HFFc6 (cell line): ENCODE measurements around the gene KANSL3. TPM values are rescaled to one million over a fixed set of nuclear protein-coding genes. Genes with fewer than 3 reads are reported as not detected.

Source experiments
- DNase-seq: peaks from one replicate; pipeline ENCODE4 v3.0.0-alpha.2; 2018
- H3K27ac Mint-ChIP-seq: 2 replicates; pipeline ENCODE4 v1.8.0; 2020; ENCODE audit warnings: mild to moderate bottlenecking, mixed read lengths
- H3K27me3 Mint-ChIP-seq: 2 replicates; pipeline ENCODE4 v1.8.0; 2021; ENCODE audit warnings: mild to moderate bottlenecking, moderate library complexity, mixed read lengths; ENCODE audit not compliant: insufficient read depth
- H3K36me3 Mint-ChIP-seq: 2 replicates; pipeline ENCODE4 v1.8.0; 2021; ENCODE audit warnings: low read depth, mixed read lengths
- H3K4me1 Mint-ChIP-seq: 2 replicates; pipeline ENCODE4 v1.8.0; 2020; ENCODE audit warnings: low read depth, mixed read lengths
- H3K4me3 Mint-ChIP-seq: 2 replicates; pipeline ENCODE4 v1.8.0; 2020; ENCODE audit warnings: mild to moderate bottlenecking, moderate library complexity, mixed read lengths
- H3K9me3 Mint-ChIP-seq: 2 replicates; pipeline ENCODE4 v1.8.0; 2020; ENCODE audit warnings: mild to moderate bottlenecking, mixed read lengths
- CTCF ChIP-seq: fragments of 200-600 bp; sonication (generic); IDR thresholded peaks from 2 replicates; pipeline ENCODE4 v1.5.0; 2021; ENCODE audit warnings: antibody characterized with exemption, mild to moderate bottlenecking
- total RNA-seq, 6 experiments: library from RNA; stranded (reverse); fragmentation: NEBNext Ultra II Directional; extraction: Animal tissue kit (Norgen Biotek cat#: 25700); gene quantifications; 2 replicates in 1 of 6; 3 replicates in 5 of 6; pipeline ENCODE4 v1.2.3, GENCODE V29; 2021

KANSL3 gene
- total RNA-seq, 6 experiments from 2014 or later: 19.3 to 28.3 (median 26.7) TPM

- H3K36me3 Mint-ChIP-seq: peaks cover 40% of the 10 kb centered on the region
- H3K4me1 Mint-ChIP-seq: peaks cover 16% of the 10 kb centered on the region; the same call in 1 of the 2 replicates
- H3K4me3 Mint-ChIP-seq: no peak overlapping the region
- no peak for TF ChIP-seq CTCF
- no peaks in the 10 kb centered on the region for H3K9me3 Mint-ChIP-seq
- no peaks in the 10 kb centered on the region for H3K27me3 Mint-ChIP-seq
- no peak for DNase-seq
- H3K27ac Mint-ChIP-seq: no peak overlapping the region
These were observed 46.6 kb downstream of the KANSL3 start for GRCh38 chr2:96591494-96591893.

- Mint-ChIP-seq H3K36me3 (peaks cover 40% of the 10 kb centered on the region), H3K4me3 (no peak overlapping the region), H3K27me3 (no peaks in the 10 kb centered on the region), H3K27ac (no peak overlapping the region), H3K9me3 (no peaks in the 10 kb centered on the region), H3K4me1 (peaks cover 16% of the 10 kb centered on the region; the same call in 1 of the 2 replicates)
- DNase-seq: no peak
- no peak for TF ChIP-seq CTCF
These were observed 47.1 kb downstream of the KANSL3 start for GRCh38 chr2:96591054-96591453.

GRCh38 chr2:96587843-96588242 lies 50.3 kb downstream of the KANSL3 start:
- Mint-ChIP-seq H3K4me1 (peaks cover 28% of the 10 kb centered on the region), H3K36me3 (peaks cover 17% of the 10 kb centered on the region), H3K27me3 (no peaks in the 10 kb centered on the region), H3K27ac (no peak overlapping the region), H3K9me3 (no peaks in the 10 kb centered on the region), H3K4me3 (no peak overlapping the region)
- DNase-seq: no peak
- TF ChIP-seq CTCF: no peak

GRCh38 chr2:96584017-96584416 lies 54.1 kb downstream of the KANSL3 start:
- peaks cover 22% of the 10 kb centered on the region for H3K4me1 Mint-ChIP-seq
- H3K27ac Mint-ChIP-seq: no peak overlapping the region
- no peaks in the 10 kb centered on the region for H3K27me3 Mint-ChIP-seq
- DNase-seq: peak; percentile 28
- no peak overlapping the region for H3K4me3 Mint-ChIP-seq
- TF ChIP-seq CTCF: no peak
- H3K36me3 Mint-ChIP-seq: no peaks in the 10 kb centered on the region
- H3K9me3 Mint-ChIP-seq: no peaks in the 10 kb centered on the region

- no peak for DNase-seq
- peaks cover 12% of the 10 kb centered on the region for H3K4me1 Mint-ChIP-seq
- H3K27ac Mint-ChIP-seq: no peak overlapping the region
- H3K9me3 Mint-ChIP-seq: no peaks in the 10 kb centered on the region
- H3K27me3 Mint-ChIP-seq: no peaks in the 10 kb centered on the region
- H3K4me3 Mint-ChIP-seq: no peak overlapping the region
- TF ChIP-seq CTCF: peak; percentile 21; the same call in 1 of the 2 replicates
- no peaks in the 10 kb centered on the region for H3K36me3 Mint-ChIP-seq
These were observed 57.3 kb downstream of the KANSL3 start for GRCh38 chr2:96580771-96581170.

- Mint-ChIP-seq H3K36me3 (no peaks in the 10 kb centered on the region), H3K4me1 (peaks cover 8% of the 10 kb centered on the region), H3K27ac (no peak overlapping the region), H3K9me3 (no peaks in the 10 kb centered on the region), H3K4me3 (no peak overlapping the region), H3K27me3 (no peaks in the 10 kb centered on the region)
- no peak for DNase-seq
- TF ChIP-seq CTCF: peak; percentile 10; the same call in 1 of the 2 replicates
These were observed 58.7 kb downstream of the KANSL3 start for GRCh38 chr2:96579422-96579821.
